ENCODE data around the gene GRB10.

The GRB10 gene

GRCh38 chr7:50782375-50783208 is at the start of gene GRB10:
TSS of gene GRB10 (minus strand) at chr7:50782896. CDS start at chr7:50732322, 50,574 bp downstream.
- no peak for DNase-seq

- DNase-seq = no peak
Observed at GRCh38 chr7:50828801-50829200, 46.1 kb upstream of the GRB10 start.

GRCh38 chr7:50828116-50828515 is 45.4 kb upstream of the GRB10 start:
- no peak for DNase-seq

- no peak for DNase-seq
Observed at GRCh38 chr7:50827281-50827680, 44.6 kb upstream of the GRB10 start.

- DNase-seq = peak; percentile 19
Observed at GRCh38 chr7:50826371-50827172, 43.9 kb upstream of the GRB10 start.

GRCh38 chr7:50825465-50825864 is 42.8 kb upstream of the GRB10 start:
- DNase-seq = no peak

- DNase-seq = no peak
Observed at GRCh38 chr7:50824882-50825281, 42.2 kb upstream of the GRB10 start.

- no peak for DNase-seq
Observed at GRCh38 chr7:50822706-50823105, 40.0 kb upstream of the GRB10 start.

- no peak for DNase-seq
Observed at GRCh38 chr7:50822110-50822509, 39.4 kb upstream of the GRB10 start.

GRCh38 chr7:50821457-50822008 is 38.8 kb upstream of the GRB10 start:
- no peak for DNase-seq

GRCh38 chr7:50818324-50818723 is 35.6 kb upstream of the GRB10 start:
- DNase-seq = no peak

- no peak for DNase-seq
Observed at GRCh38 chr7:50817561-50817960, 34.9 kb upstream of the GRB10 start.

- no peak for DNase-seq
Observed at GRCh38 chr7:50815138-50815537, 32.4 kb upstream of the GRB10 start.

GRCh38 chr7:50814166-50814565 is 31.5 kb upstream of the GRB10 start:
- no peak for DNase-seq

GRCh38 chr7:50812841-50813475 is 30.3 kb upstream of the GRB10 start:
- DNase-seq = no peak

GRCh38 chr7:50812094-50812493 is 29.4 kb upstream of the GRB10 start:
- no peak for DNase-seq

GRCh38 chr7:50808282-50808888 is 25.7 kb upstream of the GRB10 start:
- no peak for DNase-seq

GRCh38 chr7:50807026-50807730 is 24.5 kb upstream of the GRB10 start:
- DNase-seq = no peak

GRCh38 chr7:50806143-50806542 is 23.4 kb upstream of the GRB10 start:
- DNase-seq = no peak

GRCh38 chr7:50805447-50806125 is 22.9 kb upstream of the GRB10 start:
- no peak for DNase-seq
